Pancreas (tissue), 10 donors: ENCODE results near the gene LRG1. TPM values are rescaled to one million over a fixed set of nuclear protein-coding genes. Genes with fewer than 3 reads are reported as not detected.

ENCODE experiments used
- ATAC-seq, 4 donors: fragments of 200-7000 bp; cut with Tn5 transposase; one replicate each; pipeline versions ENCODE4 v1.8.0 to v1.9.1; 2020; ENCODE audit warnings: mild to moderate bottlenecking in 4 of 4, moderate library complexity in 4 of 4
- DNase-seq, 6 donors: peaks; one replicate each; pipeline ENCODE4 v3.0.0-alpha.2; 2020
- FAIRE-seq: peaks from 2 replicates; lab custom pipeline; 2012; peaks lifted over from hg19 to GRCh38; lab: Jason Lieb, UNC
- H3K27ac ChIP-seq, 4 donors: fragments of 200-600 bp; sonication (generic); 1 replicate in 3 of 4; 2 replicates in 1 of 4; pipeline versions ENCODE4 v1.5.0 to v1.8.0; 2020
- H3K27me3 ChIP-seq, 4 donors: fragments of 200-600 bp; one replicate each; pipeline ENCODE4 v1.8.0; 2021
- H3K36me3 ChIP-seq, 3 donors: fragments of 200-600 bp; sonication (generic) in 1 of 3; one replicate each; pipeline versions ENCODE4 v1.5.0 to v1.8.0; 2020 to 2021
- H3K4me1 ChIP-seq, 3 donors: fragments of 200-600 bp; one replicate each; pipeline ENCODE4 v1.8.0; 2021
- H3K4me3 ChIP-seq, 4 donors: fragments of 200-600 bp; sonication (generic) in 2 of 4; one replicate each; pipeline versions ENCODE4 v1.5.0 to v1.8.0; 2020 to 2021
- H3K9me3 ChIP-seq, 4 donors: fragments of 200-600 bp; one replicate each; pipeline ENCODE4 v1.8.0; 2021
- WGBS, 2 donors: extraction: QIAGEN DNeasy Blood & Tissue Kit; methylation state at CpG; one replicate each; pipeline ENCODE4 v1.1.7; 2013; 5-methylcytosine and 5-hydroxymethylcytosine counted together
- intact Hi-C, 3 donors: fragments of 100-400 bp; cut with DNase I; formaldehyde crosslinking; loops; one replicate each; pipeline versions ENCODE4 v1.11.1 to v1.14.2; 2022
- polyA plus RNA-seq, 2 donors: library from polyadenylated mRNA; stranded (reverse); fragments of 200-250 nt; gene quantifications; one replicate each; pipeline ENCODE4 v1.2.3, GENCODE V29; 2013
- total RNA-seq, 6 donors: library from RNA; stranded (reverse); fragmentation: NEBNext Ultra II Directional in 4 of 6; extraction: Animal tissue kit (Norgen Biotek cat#: 25700) in 4 of 6; gene quantifications; one replicate each; pipeline versions ENCODE4 v1.2.1 to v1.2.4, GENCODE V29; 2021 to 2023
- TF ChIP-seq, protein P1 (sequence below), 4 donors: fragments of 200-600 bp; sonication (generic) in 3 of 4; IDR thresholded peaks; one replicate each; pipeline versions ENCODE4 v1.5.0 to v1.8.0; 2021; ENCODE audit warnings: antibody characterized with exemption in 4 of 4
- donor health status: healthy with polysubstance abuse.
- donor health status: DM: no; HTN: no; CAD: no; lungs with moderate emphysema.
- donor health status: DM: no; HTN: no; CAD: no.
- donor health status: control.
- donor health status: control.
- donor health status: Bipolar disorder and iron deficiency.
- donor health status: DM: yes; HTN: yes; CAD: no.
- donor health status: DM: no; HTN: no; CAD: no.
- donor health status: DM: no; HTN: no; CAD: no.
- donor health status: DM: yes; HTN: yes; CAD: no.

Gene LRG1
- total and polyA plus RNA-seq, 8 donors: 7.9 to 53.6 (median 18.7) TPM

DNA sequence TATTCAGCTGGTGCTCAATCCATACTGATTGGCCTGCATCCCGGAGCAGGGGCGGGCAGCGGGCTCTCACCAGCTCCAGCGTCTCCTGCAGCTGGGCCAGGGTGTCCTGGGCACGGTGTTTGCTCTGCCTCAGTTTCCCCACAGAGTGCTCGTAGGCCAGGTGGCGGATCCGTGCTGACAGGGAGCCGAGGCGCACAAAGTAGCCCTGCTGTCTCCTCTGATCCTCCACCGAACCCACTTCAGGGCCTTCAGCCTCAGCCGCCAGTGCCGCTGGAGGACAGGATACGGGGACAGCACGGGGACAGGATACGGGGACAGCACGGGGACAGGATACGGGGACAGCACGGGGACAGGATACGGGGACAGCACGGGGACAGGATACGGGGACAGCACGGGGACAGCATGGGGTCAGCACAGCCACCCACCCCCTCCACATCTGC, 14.3 kb downstream of the LRG1 start:
- TF ChIP-seq, protein P1, sequence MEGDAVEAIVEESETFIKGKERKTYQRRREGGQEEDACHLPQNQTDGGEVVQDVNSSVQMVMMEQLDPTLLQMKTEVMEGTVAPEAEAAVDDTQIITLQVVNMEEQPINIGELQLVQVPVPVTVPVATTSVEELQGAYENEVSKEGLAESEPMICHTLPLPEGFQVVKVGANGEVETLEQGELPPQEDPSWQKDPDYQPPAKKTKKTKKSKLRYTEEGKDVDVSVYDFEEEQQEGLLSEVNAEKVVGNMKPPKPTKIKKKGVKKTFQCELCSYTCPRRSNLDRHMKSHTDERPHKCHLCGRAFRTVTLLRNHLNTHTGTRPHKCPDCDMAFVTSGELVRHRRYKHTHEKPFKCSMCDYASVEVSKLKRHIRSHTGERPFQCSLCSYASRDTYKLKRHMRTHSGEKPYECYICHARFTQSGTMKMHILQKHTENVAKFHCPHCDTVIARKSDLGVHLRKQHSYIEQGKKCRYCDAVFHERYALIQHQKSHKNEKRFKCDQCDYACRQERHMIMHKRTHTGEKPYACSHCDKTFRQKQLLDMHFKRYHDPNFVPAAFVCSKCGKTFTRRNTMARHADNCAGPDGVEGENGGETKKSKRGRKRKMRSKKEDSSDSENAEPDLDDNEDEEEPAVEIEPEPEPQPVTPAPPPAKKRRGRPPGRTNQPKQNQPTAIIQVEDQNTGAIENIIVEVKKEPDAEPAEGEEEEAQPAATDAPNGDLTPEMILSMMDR (IDR thresholded peaks at IDR 0.05): no peak
- no peak for FAIRE-seq
- no peak for ATAC-seq
- Histone ChIP-seq H3K4me3 (no peak overlapping the region), H3K36me3 (no peaks in the 10 kb centered on the region), H3K4me1 (no peaks in the 10 kb centered on the region), H3K9me3 (no peaks in the 10 kb centered on the region), H3K27ac (no peak overlapping the region), H3K27me3 (no peaks in the 10 kb centered on the region)
- intact Hi-C loops: no loop called here
- peak in 1 of 6 donors; percentile 54 for DNase-seq
- 84 to 90% methylated on average over 23 of the region's 23 CpGs for WGBS, 2 donors

DNA sequence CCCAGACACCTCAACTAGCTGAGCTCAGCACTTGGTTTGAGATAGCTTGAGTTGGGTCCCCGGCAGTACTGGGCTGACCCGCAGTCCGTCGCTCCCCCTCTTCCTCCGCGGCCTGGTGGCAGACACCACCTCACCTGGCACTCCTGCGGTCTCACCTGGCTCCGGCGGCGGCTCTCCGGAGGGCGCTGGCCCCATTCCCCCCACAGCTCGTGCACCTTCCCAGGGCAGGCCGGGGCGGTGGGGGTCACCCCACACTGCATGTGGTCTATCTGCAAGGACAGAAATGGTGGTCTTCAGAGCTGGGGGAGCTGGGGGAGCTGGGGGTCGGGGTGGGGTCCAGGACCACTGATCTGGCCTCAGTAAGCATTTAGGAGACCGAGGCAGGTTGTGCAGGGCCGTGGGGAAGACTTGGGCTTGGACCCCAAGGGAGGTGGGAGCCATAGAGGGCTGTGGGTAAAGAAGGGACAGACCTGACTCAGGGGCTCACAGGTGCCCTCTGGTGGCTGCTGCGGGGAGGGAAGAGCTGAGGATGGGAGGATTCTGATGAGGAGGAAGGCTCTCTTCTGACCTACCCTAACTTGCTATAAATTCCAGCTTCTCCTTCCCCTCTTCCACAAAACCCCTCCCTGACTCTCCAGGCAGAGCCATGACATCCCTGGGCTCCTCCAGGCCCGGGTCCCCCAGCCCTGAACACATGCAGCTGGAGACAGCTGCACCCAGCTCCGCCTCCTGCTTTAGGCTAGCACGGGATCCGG, 14.9 kb downstream of the LRG1 start:
- TF ChIP-seq, protein P1 (IDR thresholded peaks at IDR 0.05): peak; percentile 37 to 59 (median 56)

DNA sequence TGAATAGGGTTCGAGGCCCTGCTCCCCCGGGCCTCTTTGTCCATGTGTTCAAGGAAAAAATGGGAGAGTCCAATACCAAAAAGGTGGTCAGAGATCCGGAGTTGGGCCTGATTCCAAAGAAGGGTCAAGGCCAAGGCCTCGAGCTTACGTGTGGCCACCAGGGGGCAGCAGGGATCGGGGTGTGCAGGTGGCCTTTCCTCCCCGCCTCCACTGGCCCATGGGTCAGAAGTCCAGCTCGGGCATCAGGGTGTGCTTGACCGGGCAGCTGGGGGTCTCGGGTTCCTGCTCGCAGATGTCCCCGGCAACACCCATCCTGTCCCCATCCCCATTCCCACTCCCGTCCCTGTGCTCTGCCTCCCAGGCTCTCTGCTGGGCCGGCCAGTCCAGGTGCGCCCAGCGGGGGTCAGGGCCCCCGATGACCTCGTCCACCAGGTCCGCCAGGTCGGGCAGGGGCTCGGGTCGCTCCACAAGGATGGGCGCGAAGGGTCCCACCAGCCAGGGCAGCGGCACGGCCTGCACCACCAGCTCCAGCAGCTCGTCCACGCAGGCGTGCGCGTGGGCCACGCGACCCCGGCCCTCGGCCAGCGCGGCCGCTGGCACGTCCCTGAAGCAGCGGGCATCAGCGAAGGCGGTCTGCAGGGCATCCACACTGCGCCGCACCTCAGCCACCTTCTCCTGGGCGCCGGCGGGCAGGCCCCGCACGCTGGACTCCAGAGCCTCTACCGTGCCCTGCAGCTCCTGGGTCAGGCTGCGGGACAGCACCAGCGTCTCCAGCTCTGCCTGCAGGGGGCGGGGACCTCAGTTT, 16.3 kb downstream of the LRG1 start:
- no peaks in the 10 kb centered on the region for H3K4me1 ChIP-seq
- H3K27ac ChIP-seq: no peak overlapping the region
- intact Hi-C loops: no loop called here
- no peaks in the 10 kb centered on the region for H3K36me3 ChIP-seq
- H3K27me3 ChIP-seq: no peaks in the 10 kb centered on the region
- no peaks in the 10 kb centered on the region for H3K9me3 ChIP-seq
- H3K4me3 ChIP-seq: no peak overlapping the region
- FAIRE-seq (no peak), DNase-seq (peak in 4 of 6 donors; percentile 48 to 78 (median 65)), ATAC-seq (peak in 2 of 4 donors; percentile 20 to 36)
- 83% methylated on average over 53 of the region's 53 CpGs for WGBS, 2 donors
- TF ChIP-seq, protein P1 (IDR thresholded peaks at IDR 0.05): peak in 3 of 4 donors; percentile 23 to 48 (median 38)

More for the DNA sequence above, 14.9 kb downstream of the LRG1 start:
- intact Hi-C loops: no loop called here
- ATAC-seq: peak; percentile 36 to 77 (median 69)
- Histone ChIP-seq H3K36me3 (no peaks in the 10 kb centered on the region), H3K27me3 (no peaks in the 10 kb centered on the region), H3K27ac (no peak overlapping the region), H3K9me3 (no peaks in the 10 kb centered on the region), H3K4me1 (no peaks in the 10 kb centered on the region), H3K4me3 (no peak overlapping the region)
- 80 to 88% methylated on average over 22 to 23 of the region's 23 CpGs for WGBS, 2 donors
- peak in 4 of 6 donors; percentile 59 to 83 (median 72) for DNase-seq
- no peak for FAIRE-seq

DNA sequence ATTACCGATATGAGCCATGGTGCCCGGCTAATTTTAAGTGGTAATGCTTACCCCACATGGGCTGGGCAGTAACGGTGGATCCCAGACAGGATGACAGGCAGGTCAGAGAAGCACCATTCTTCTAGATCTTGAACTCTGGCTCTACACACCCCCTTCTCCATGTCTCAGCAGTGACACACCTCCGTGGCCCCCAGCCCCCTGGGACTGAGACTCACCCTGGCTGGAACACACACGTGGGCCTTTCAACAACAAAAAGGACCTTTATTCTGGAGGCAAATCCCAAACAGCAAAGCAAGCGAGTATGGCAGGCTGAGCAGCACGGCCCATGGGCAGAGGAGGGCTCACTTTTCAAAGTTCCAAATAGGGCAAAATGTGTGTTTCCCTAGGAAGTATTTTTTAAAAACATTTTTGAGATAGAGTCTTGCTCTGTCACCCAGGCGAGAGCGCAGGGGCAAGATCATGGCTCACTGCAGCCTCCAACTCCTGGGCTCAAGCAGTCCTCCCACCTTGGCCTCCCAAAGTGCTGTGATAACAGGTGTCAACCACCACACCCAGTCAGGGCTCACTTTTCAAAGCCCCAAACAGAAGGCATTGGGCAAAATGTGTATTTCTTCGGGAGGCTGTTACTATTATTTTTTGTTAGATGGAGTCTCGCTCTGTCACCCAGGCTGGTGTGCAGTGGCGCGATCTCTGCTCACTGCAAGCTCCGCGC, 17.4 kb downstream of the LRG1 start:
- intact Hi-C loops: no loop called here
- DNase-seq (no peak), FAIRE-seq (no peak), ATAC-seq (no peak)
- Histone ChIP-seq H3K4me1 (no peaks in the 10 kb centered on the region), H3K9me3 (no peaks in the 10 kb centered on the region), H3K27me3 (no peaks in the 10 kb centered on the region), H3K36me3 (no peaks in the 10 kb centered on the region), H3K4me3 (no peak overlapping the region), H3K27ac (no peak overlapping the region)
- 94% methylated on average over 15 of the region's 15 CpGs for WGBS, 2 donors
- TF ChIP-seq, protein P1 (IDR thresholded peaks at IDR 0.05): no peak
